SK-N-SH treated with all-trans-retinoic acid at 6 μM for 48 hours (cell line): ENCODE data around the gene ARHGAP24.

Source experiments
- ATAC-seq: fragments of 200-7000 bp; cut with Tn5 transposase; 3 replicates; pipeline ENCODE4 v1.9.1; 2020; ENCODE audit warnings: mild to moderate bottlenecking, moderate library complexity
- ARNTL ChIP-seq: fragments of 450-650 bp; formaldehyde crosslinking; IDR thresholded peaks from 2 replicates; pipeline ENCODE4 v1.5.0; 2020; ENCODE audit warnings: low read depth, mild to moderate bottlenecking, moderate library complexity, borderline replicate concordance
- BACH2 ChIP-seq: fragments of 250-450 bp; sonication (Bioruptor Pico); IDR thresholded peaks from 2 replicates; pipeline ENCODE4 v1.9.0; 2021; ENCODE audit warnings: mild to moderate bottlenecking, borderline replicate concordance
- CSDC2 ChIP-seq: fragments of 250-450 bp; sonication (Bioruptor Pico); IDR thresholded peaks from 2 replicates; pipeline ENCODE4 v1.5.0; 2020; ENCODE audit warnings: mild to moderate bottlenecking, moderate library complexity
- ESRRG ChIP-seq: fragments of 250-450 bp; sonication (Bioruptor Pico); IDR thresholded peaks from 2 replicates; pipeline ENCODE4 v1.6.1; 2021; ENCODE audit warnings: mild to moderate bottlenecking
- GLIS3 ChIP-seq: fragments of 250-450 bp; sonication (Bioruptor Pico); IDR thresholded peaks from 2 replicates; pipeline ENCODE4 v1.5.0; 2020; ENCODE audit warnings: mild to moderate bottlenecking, moderate library complexity
- ISL1 ChIP-seq: fragments of 250-450 bp; sonication (Bioruptor Pico); IDR thresholded peaks from 2 replicates; pipeline ENCODE4 v2.1.2; 2022; ENCODE audit warnings: mild to moderate bottlenecking, moderate library complexity
- PPARA ChIP-seq: fragments of 250-450 bp; sonication (Bioruptor Pico); IDR thresholded peaks from 2 replicates; pipeline ENCODE4 v1.5.0; 2020; ENCODE audit warnings: mild to moderate bottlenecking, borderline replicate concordance
- RARB ChIP-seq: fragments of 250-450 bp; sonication (Bioruptor Pico); IDR thresholded peaks from 2 replicates; pipeline ENCODE4 v1.8.0; 2021; ENCODE audit warnings: mild to moderate bottlenecking, moderate library complexity
- TCF4 ChIP-seq: fragments of 250-450 bp; sonication (Bioruptor Pico); IDR thresholded peaks from 2 replicates; pipeline ENCODE4 v1.8.0; 2021; ENCODE audit warnings: mild to moderate bottlenecking, moderate library complexity, borderline replicate concordance
- TOX ChIP-seq: fragments of 250-450 bp; sonication (Bioruptor Pico); IDR thresholded peaks from 2 replicates; pipeline ENCODE4 v1.8.0; 2021; ENCODE audit warnings: mild to moderate bottlenecking, moderate library complexity, borderline replicate concordance
- ZC3H10 ChIP-seq: fragments of 250-450 bp; sonication (Bioruptor Pico); IDR thresholded peaks from 2 replicates; pipeline ENCODE4 v1.5.1; 2021; ENCODE audit warnings: mild to moderate bottlenecking, moderate library complexity
- ZFP3 ChIP-seq: fragments of 250-450 bp; sonication (Bioruptor Pico); IDR thresholded peaks from 2 replicates; pipeline ENCODE4 v1.5.0; 2020; ENCODE audit warnings: mild to moderate bottlenecking, moderate library complexity
- ZFP30 ChIP-seq: fragments of 450-650 bp; formaldehyde crosslinking; IDR thresholded peaks from 2 replicates; pipeline ENCODE4 v1.5.0; 2022; ENCODE audit warnings: mild to moderate bottlenecking, moderate library complexity
- ZNF565 ChIP-seq: fragments of 450-650 bp; formaldehyde crosslinking; conservative IDR thresholded peaks from 2 replicates; pipeline ENCODE4 v1.5.0; 2020; ENCODE audit warnings: low read depth, mild to moderate bottlenecking, moderate library complexity
- ZNF70 ChIP-seq: fragments of 450-650 bp; formaldehyde crosslinking; IDR thresholded peaks from 2 replicates; pipeline ENCODE4 v1.5.0; 2020; ENCODE audit warnings: mild to moderate bottlenecking, moderate library complexity
- TF ChIP-seq, protein P1 (sequence below): fragments of 250-450 bp; sonication (Bioruptor Pico); IDR thresholded peaks from 2 replicates; pipeline ENCODE4 v1.5.1; 2021; ENCODE audit warnings: mild to moderate bottlenecking, moderate library complexity
- TF ChIP-seq, protein P2 (sequence below): fragments of 250-450 bp; sonication (Bioruptor Pico); IDR thresholded peaks from 2 replicates; pipeline ENCODE4 v1.8.0; 2021; ENCODE audit warnings: low read depth, mild to moderate bottlenecking, moderate library complexity, borderline replicate concordance
- TF ChIP-seq, protein P3 (sequence below): fragments of 250-450 bp; sonication (Bioruptor Pico); IDR thresholded peaks from 2 replicates; pipeline ENCODE4 v1.8.0; 2020; ENCODE audit warnings: mild to moderate bottlenecking, moderate library complexity, borderline replicate concordance

The ARHGAP24 gene

DNA sequence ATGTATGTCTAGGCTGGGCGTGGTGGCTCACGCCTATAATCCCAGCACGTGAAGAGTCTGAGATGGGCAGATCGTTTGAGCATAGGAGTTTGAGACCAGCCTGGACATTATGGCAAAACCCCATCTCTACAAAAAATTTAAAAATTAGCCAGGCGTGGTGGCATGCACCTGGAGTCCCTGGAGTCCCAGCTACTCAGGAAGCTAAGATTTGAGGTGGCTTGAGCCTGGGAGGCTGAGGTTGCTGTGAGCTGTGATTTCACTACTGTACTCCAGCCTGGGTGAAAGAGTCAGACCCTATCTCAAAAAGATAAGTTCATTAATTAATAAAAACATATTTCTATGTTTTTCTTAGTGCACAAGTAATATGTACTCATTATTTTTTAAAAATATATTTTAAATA lies 238.1 kb downstream of the ARHGAP24 start:
- TF ChIP-seq TOX (CRISPR knock-in tag) (no peak), TCF4 (CRISPR knock-in tag) (no peak), ZNF70 (CRISPR knock-in tag) (no peak), ZFP30 (CRISPR knock-in tag) (no peak), BACH2 (CRISPR knock-in tag) (no peak), RARB (no peak), ZFP3 (CRISPR knock-in tag) (no peak), GLIS3 (CRISPR knock-in tag) (no peak), CSDC2 (no peak)
- TF ChIP-seq, protein P1, sequence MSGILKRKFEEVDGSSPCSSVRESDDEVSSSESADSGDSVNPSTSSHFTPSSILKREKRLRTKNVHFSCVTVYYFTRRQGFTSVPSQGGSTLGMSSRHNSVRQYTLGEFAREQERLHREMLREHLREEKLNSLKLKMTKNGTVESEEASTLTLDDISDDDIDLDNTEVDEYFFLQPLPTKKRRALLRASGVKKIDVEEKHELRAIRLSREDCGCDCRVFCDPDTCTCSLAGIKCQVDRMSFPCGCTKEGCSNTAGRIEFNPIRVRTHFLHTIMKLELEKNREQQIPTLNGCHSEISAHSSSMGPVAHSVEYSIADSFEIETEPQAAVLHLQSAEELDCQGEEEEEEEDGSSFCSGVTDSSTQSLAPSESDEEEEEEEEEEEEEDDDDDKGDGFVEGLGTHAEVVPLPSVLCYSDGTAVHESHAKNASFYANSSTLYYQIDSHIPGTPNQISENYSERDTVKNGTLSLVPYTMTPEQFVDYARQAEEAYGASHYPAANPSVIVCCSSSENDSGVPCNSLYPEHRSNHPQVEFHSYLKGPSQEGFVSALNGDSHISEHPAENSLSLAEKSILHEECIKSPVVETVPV (CRISPR knock-in tag), result no peak
- ATAC-seq, result no peak

DNA sequence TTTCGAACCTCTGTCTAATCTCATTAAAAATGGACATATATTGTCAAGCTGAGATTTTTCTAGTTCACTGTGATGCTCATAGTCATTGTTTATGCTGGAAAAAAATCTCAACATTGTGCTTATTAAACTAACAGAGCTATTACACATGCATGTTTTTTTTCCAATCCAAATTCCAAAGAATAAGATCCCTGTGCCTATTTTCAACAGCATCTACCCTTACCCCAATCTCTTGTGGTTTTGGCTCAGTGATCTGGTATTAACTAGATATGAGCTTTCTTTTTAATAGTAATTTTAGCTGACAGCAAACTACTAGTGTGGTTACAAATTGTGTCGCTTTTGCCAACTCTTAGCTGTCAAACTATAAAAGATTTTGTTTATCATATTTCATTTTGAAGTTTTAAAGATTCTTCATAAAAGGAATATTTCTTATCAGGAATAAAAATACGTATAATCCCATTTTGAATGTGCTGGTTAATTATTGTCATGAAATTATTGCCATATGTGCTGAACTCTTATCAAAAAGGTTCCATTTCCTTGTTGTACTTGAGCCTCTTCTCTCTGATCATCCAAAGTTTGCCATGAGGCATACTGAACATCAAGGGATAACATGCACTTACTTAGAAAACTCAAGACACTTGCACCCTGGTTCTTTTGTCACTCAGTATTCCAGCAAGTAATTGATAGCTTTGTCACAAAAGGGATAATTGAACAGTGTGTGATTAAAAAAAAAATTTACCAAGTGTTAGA lies 241.2 kb downstream of the ARHGAP24 start:
- TF ChIP-seq ZFP3 (CRISPR knock-in tag) (no peak), BACH2 (CRISPR knock-in tag) (no peak), ZNF565 (CRISPR knock-in tag) (no peak), PPARA (no peak)
- TF ChIP-seq, protein P2, sequence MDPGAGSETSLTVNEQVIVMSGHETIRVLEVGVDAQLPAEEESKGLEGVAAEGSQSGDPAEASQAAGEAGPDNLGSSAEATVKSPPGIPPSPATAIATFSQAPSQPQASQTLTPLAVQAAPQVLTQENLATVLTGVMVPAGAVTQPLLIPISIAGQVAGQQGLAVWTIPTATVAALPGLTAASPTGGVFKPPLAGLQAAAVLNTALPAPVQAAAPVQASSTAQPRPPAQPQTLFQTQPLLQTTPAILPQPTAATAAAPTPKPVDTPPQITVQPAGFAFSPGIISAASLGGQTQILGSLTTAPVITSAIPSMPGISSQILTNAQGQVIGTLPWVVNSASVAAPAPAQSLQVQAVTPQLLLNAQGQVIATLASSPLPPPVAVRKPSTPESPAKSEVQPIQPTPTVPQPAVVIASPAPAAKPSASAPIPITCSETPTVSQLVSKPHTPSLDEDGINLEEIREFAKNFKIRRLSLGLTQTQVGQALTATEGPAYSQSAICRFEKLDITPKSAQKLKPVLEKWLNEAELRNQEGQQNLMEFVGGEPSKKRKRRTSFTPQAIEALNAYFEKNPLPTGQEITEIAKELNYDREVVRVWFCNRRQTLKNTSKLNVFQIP (CRISPR knock-in tag), result no peak
- TF ChIP-seq, protein P3, sequence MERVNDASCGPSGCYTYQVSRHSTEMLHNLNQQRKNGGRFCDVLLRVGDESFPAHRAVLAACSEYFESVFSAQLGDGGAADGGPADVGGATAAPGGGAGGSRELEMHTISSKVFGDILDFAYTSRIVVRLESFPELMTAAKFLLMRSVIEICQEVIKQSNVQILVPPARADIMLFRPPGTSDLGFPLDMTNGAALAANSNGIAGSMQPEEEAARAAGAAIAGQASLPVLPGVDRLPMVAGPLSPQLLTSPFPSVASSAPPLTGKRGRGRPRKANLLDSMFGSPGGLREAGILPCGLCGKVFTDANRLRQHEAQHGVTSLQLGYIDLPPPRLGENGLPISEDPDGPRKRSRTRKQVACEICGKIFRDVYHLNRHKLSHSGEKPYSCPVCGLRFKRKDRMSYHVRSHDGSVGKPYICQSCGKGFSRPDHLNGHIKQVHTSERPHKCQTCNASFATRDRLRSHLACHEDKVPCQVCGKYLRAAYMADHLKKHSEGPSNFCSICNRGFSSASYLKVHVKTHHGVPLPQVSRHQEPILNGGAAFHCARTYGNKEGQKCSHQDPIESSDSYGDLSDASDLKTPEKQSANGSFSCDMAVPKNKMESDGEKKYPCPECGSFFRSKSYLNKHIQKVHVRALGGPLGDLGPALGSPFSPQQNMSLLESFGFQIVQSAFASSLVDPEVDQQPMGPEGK, result no peak
- peak; percentile 81 for ATAC-seq

DNA sequence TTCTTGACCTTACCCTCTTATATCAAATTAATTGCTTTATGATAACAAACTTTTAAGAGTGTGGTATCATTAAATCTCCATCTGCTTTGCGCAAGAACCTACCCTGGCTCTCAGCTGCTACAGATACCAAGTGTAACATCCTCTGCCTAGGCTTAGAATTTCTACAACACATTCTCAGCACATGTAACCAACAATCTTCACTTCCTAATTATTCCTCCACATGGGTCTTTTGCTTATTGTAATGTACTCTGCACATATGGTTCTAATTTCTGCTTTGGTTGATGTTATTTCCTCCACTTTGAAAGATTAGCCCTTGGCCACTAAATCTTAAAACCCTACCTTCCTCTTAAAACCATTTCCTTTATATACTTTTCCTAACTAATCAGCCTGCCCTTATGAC lies 242.4 kb downstream of the ARHGAP24 start:
- peak; percentile 52 for ATAC-seq
- TF ChIP-seq TCF4 (CRISPR knock-in tag), result peak; percentile 71; the same call in 1 of the 2 replicates
- TF ChIP-seq ARNTL (CRISPR knock-in tag), result no peak
- TF ChIP-seq ISL1 (CRISPR knock-in tag), result no peak
- TF ChIP-seq, all 23 proteins: peak for 1

DNA sequence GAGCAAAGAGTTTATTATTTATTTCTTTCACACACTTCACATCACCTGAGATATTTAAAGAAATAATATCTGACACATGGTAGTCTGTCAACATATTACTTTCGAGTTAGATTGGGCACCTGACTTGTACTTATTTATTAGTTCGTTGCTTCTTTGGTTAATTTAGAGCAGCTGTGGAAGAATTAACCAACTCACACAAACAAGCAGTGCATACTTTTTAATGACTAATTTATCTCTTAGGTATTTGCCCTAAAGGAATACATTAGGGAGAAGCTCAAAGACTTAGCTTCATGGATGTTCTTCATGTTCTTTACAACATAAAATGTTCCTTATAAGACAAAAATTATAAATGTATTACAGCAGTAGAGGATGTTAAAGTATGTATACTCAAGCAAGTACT lies 242.9 kb downstream of the ARHGAP24 start:
- TF ChIP-seq ARNTL (CRISPR knock-in tag) (no peak), ZC3H10 (CRISPR knock-in tag) (no peak), ESRRG (no peak), ZFP3 (CRISPR knock-in tag) (no peak)
- TF ChIP-seq, protein P2 (CRISPR knock-in tag), result no peak
- TF ChIP-seq, protein P3, result no peak
- no peak for ATAC-seq
